Keratinocyte (primary cell): ENCODE data around the gene LRCH3. TPM values are rescaled to one million over a fixed set of nuclear protein-coding genes. Genes with fewer than 3 reads are reported as not detected.

Source experiments
- DNase-seq: peaks from one replicate; pipeline ENCODE4 v3.0.0-alpha.2; 2011; ENCODE audit warnings: low read depth, missing footprints, low spot score
- FAIRE-seq: peaks from 2 replicates; lab custom pipeline; 2011; peaks lifted over from hg19 to GRCh38; lab: Jason Lieb, UNC
- H2AFZ ChIP-seq: 2 replicates; pipeline ENCODE4 v1.6.0; 2012; ENCODE audit warnings: low read length, control low read depth, inconsistent platforms; ENCODE audit not compliant: control insufficient read depth
- H3K27ac ChIP-seq: 2 replicates; pipeline ENCODE4 v1.5.1; 2011; ENCODE audit warnings: low read length; ENCODE audit not compliant: control insufficient read depth, insufficient read depth
- H3K27me3 ChIP-seq: 3 replicates; pipeline ENCODE4 v1.6.0; 2011; ENCODE audit warnings: low read length; ENCODE audit not compliant: control insufficient read depth, insufficient read depth; ENCODE audit errors: extremely low read depth
- H3K36me3 ChIP-seq, 2 experiments: 2 replicates in 1 of 2; 3 replicates in 1 of 2; pipeline ENCODE4 v1.5.1; 2011; ENCODE audit warnings: low read length in 2 of 2, mild to moderate bottlenecking in 1 of 2; ENCODE audit not compliant: control insufficient read depth in 2 of 2, insufficient read depth in 2 of 2; ENCODE audit errors: extremely low read depth in 1 of 2
- H3K4me1 ChIP-seq: 3 replicates; pipeline ENCODE4 v1.5.1; 2011; ENCODE audit warnings: low read length; ENCODE audit not compliant: control insufficient read depth, insufficient read depth; ENCODE audit errors: extremely low read depth
- H3K4me2 ChIP-seq: 3 replicates; pipeline ENCODE4 v1.6.0; 2011; ENCODE audit warnings: low read depth, low read length; ENCODE audit not compliant: control insufficient read depth, insufficient read depth; ENCODE audit errors: extremely low read depth
- H3K4me3 ChIP-seq, 3 experiments: fragments of 200-600 bp in 1 of 3; sonication (generic) in 1 of 3; 2 replicates in 2 of 3; 3 replicates in 1 of 3; pipeline ENCODE4 v1.5.1; 2011 to 2016; ENCODE audit warnings: low read length in 3 of 3, mild to moderate bottlenecking in 3 of 3, control low read depth in 2 of 3, inconsistent platforms in 1 of 3, low read depth in 1 of 3, mixed read lengths in 1 of 3, mixed run types in 1 of 3, moderate library complexity in 1 of 3; ENCODE audit not compliant: control insufficient read depth in 2 of 3, insufficient read depth in 2 of 3; ENCODE audit errors: extremely low read depth in 1 of 3
- H3K79me2 ChIP-seq: 2 replicates; pipeline ENCODE4 v1.6.0; 2012; ENCODE audit warnings: low read length; ENCODE audit not compliant: control insufficient read depth, insufficient read depth
- H3K9ac ChIP-seq: 3 replicates; pipeline ENCODE4 v1.6.0; 2011; ENCODE audit warnings: low read length; ENCODE audit not compliant: control insufficient read depth, insufficient read depth; ENCODE audit errors: extremely low read depth
- H3K9me1 ChIP-seq: 3 replicates; pipeline ENCODE4 v1.6.0; 2011; ENCODE audit warnings: low read length; ENCODE audit not compliant: control insufficient read depth, insufficient read depth; ENCODE audit errors: extremely low read depth
- H3K9me3 ChIP-seq: 2 replicates; pipeline ENCODE4 v1.5.1; 2012; ENCODE audit warnings: low read depth, low read length; ENCODE audit not compliant: control insufficient read depth
- H4K20me1 ChIP-seq: 3 replicates; pipeline ENCODE4 v1.6.0; 2011; ENCODE audit warnings: low read length; ENCODE audit not compliant: control insufficient read depth, insufficient read depth; ENCODE audit errors: extremely low read depth
- EZH2 ChIP-seq: IDR thresholded peaks from one replicate; pipeline ENCODE4 v1.6.1; 2012; ENCODE audit warnings: inconsistent platforms, mild to moderate bottlenecking, low read length, moderate library complexity
- dilution Hi-C: fragments of 300-500 bp; cut with MboI; formaldehyde crosslinking; loops from one replicate; pipeline ENCODE4 v1.7.0; 2020; ENCODE audit warnings: low sequenced_read_pairs; ENCODE audit not compliant: extremely low pct_ligation_motif_present
- polyA plus RNA-seq, 5 experiments: library from polyadenylated mRNA; depleted of rRNA in 3 of 5; stranded (reverse) in 3 of 5; stranded (forward) in 1 of 5; unstranded in 1 of 5; fragments of >200 nt; gene quantifications; 1 replicate in 1 of 5; 2 replicates in 3 of 5; 3 replicates in 1 of 5; pipeline versions ENCODE4 v1.2.1 to v1.2.3, GENCODE V29; 2011 to 2012; ENCODE audit warnings: missing spikeins in 2 of 5, low read depth in 1 of 5, low replicate concordance in 1 of 5
- TF ChIP-seq, protein P1 (sequence below), 3 experiments: IDR thresholded peaks in 1 of 3; conservative IDR thresholded peaks in 1 of 3; optimal IDR thresholded peaks in 1 of 3; 2 replicates in 2 of 3; 3 replicates in 1 of 3; pipeline versions ENCODE3 to v1.5.1; 2011; ENCODE audit warnings: low read length in 3 of 3, mild to moderate bottlenecking in 3 of 3, moderate library complexity in 2 of 3, control low read depth in 1 of 3, inconsistent platforms in 1 of 3; ENCODE audit not compliant: insufficient read depth in 2 of 3; ENCODE audit errors: extremely low read depth in 1 of 3

Gene LRCH3
- polyA plus RNA-seq, 1 donor (not counting 4 experiments of a cell fraction or from before 2014, with no cell fraction given): 50.2 TPM

DNA sequence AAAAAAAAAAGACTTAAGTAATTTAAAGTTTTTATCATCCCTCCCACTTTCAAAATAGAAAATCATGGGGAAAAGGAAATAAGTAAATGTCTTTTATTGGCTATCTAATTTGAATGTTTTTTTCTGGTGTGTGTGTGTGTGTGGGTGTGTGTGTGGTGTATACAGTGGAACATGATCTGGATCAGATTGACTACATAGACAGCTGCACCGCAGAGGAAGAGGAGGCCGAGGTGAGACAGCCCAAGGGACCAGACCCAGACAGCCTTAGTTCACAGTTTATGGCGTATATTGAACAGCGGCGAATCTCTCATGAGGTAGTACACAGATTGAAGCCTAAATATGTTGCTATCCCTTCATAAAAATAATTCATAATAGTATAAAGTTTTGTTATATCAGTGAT lies 44.5 kb downstream of the LRCH3 start:
- Histone ChIP-seq H3K79me2 (no peaks in the 10 kb centered on the region), H3K4me2 (no peak overlapping the region), H3K9ac (no peak overlapping the region), H3K36me3 (peaks cover 10 to 14% of the 10 kb centered on the region in 2 experiments), H3K27ac (no peak overlapping the region), H3K27me3 (no peaks in the 10 kb centered on the region), H2AFZ (no peak overlapping the region), H3K9me3 (no peaks in the 10 kb centered on the region), H4K20me1 (no peaks in the 10 kb centered on the region), H3K4me1 (no peaks in the 10 kb centered on the region), H3K9me1 (no peaks in the 10 kb centered on the region), H3K4me3 (no peak overlapping the region)
- TF ChIP-seq, protein P1, sequence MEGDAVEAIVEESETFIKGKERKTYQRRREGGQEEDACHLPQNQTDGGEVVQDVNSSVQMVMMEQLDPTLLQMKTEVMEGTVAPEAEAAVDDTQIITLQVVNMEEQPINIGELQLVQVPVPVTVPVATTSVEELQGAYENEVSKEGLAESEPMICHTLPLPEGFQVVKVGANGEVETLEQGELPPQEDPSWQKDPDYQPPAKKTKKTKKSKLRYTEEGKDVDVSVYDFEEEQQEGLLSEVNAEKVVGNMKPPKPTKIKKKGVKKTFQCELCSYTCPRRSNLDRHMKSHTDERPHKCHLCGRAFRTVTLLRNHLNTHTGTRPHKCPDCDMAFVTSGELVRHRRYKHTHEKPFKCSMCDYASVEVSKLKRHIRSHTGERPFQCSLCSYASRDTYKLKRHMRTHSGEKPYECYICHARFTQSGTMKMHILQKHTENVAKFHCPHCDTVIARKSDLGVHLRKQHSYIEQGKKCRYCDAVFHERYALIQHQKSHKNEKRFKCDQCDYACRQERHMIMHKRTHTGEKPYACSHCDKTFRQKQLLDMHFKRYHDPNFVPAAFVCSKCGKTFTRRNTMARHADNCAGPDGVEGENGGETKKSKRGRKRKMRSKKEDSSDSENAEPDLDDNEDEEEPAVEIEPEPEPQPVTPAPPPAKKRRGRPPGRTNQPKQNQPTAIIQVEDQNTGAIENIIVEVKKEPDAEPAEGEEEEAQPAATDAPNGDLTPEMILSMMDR (optimal IDR thresholded peaks at IDR 0.05 in 1 of 3, IDR thresholded peaks at IDR 0.05 in 1 of 3, conservative IDR thresholded peaks at IDR 0.05 in 1 of 3; ENCODE audit: extremely low read depth in 1 of 3, insufficient read depth in 2 of 3, low read length in 3 of 3): no peak
- TF ChIP-seq EZH2: no peak
- FAIRE-seq (no peak), DNase-seq (no peak)
- dilution Hi-C loops: no loop called here

DNA sequence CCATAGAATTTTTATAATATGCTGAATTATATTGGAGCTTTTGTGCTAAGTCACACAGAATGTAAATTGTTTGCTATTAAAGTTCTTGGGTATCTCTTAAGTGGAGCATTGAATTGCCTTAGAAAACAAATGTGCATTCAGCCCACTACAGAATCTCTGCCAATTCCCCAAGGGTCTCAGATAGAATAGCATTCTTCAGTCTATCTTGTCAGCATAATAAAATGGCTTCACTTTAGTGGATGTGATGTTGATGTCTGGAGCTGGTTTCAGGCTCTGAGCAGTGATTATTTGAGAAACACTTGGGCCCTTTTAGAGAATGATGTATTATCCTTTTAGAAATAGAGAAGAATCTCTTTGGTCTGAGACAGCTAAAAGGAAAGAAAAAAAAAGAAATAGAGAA lies 45.2 kb downstream of the LRCH3 start:
- FAIRE-seq: no peak
- H2AFZ ChIP-seq: no peak overlapping the region
- no peak for DNase-seq
- H3K9me1 ChIP-seq: no peaks in the 10 kb centered on the region
- no peaks in the 10 kb centered on the region for H3K4me1 ChIP-seq
- no peaks in the 10 kb centered on the region for H3K9me3 ChIP-seq
- TF ChIP-seq, protein P1 (optimal IDR thresholded peaks at IDR 0.05 in 1 of 3, IDR thresholded peaks at IDR 0.05 in 1 of 3, conservative IDR thresholded peaks at IDR 0.05 in 1 of 3; ENCODE audit: extremely low read depth in 1 of 3, insufficient read depth in 2 of 3, low read length in 3 of 3): no peak
- no peak for TF ChIP-seq EZH2
- dilution Hi-C loops: no loop called here
- H3K4me3 ChIP-seq: no peak overlapping the region
- peaks cover 10 to 16% of the 10 kb centered on the region in 2 experiments for H3K36me3 ChIP-seq
- H3K79me2 ChIP-seq: no peaks in the 10 kb centered on the region
- no peaks in the 10 kb centered on the region for H3K27me3 ChIP-seq
- H3K27ac ChIP-seq: no peak overlapping the region
- H4K20me1 ChIP-seq: no peaks in the 10 kb centered on the region
- no peak overlapping the region for H3K9ac ChIP-seq
- H3K4me2 ChIP-seq: no peak overlapping the region
